Measurements from ENCODE around the gene RSRC2. TPM values are rescaled to one million over a fixed set of nuclear protein-coding genes. Genes with fewer than 3 reads are reported as not detected.
"Not testable (repeated sequence)": the region's sequence is repeated elsewhere in the genome, so short reads cannot be mapped to it uniquely, and the experiment has no call there.

Gene RSRC2, protein sequence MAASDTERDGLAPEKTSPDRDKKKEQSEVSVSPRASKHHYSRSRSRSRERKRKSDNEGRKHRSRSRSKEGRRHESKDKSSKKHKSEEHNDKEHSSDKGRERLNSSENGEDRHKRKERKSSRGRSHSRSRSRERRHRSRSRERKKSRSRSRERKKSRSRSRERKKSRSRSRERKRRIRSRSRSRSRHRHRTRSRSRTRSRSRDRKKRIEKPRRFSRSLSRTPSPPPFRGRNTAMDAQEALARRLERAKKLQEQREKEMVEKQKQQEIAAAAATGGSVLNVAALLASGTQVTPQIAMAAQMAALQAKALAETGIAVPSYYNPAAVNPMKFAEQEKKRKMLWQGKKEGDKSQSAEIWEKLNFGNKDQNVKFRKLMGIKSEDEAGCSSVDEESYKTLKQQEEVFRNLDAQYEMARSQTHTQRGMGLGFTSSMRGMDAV
- total RNA-seq, result 62.1 TPM
- 100 to 1,000 TPM; 100 to 124 (median 111) TPM for polyA plus RNA-seq (ENCODE audit: insufficient read depth in 1 of 8, insufficient read length in 8 of 8, low replicate concordance in 1 of 8)
- long read RNA-seq, donor 1, partial matches to known transcripts, result 0 of 5 reads
- long read RNA-seq, donor 1, other reads (novel, unspliced or antisense), result 0 of 5 reads
- long read RNA-seq, donor 2, result 0 reads
- long read RNA-seq, donor 3, transcript RSRC2-201 (10 exons, 3,520 nt), result major isoform, 5 of 25 reads
- long read RNA-seq, donor 3, partial matches to known transcripts, result 11 of 25 reads
- long read RNA-seq, donor 3, other reads (novel, unspliced or antisense), result 7 of 25 reads
- long read RNA-seq, donor 4, partial matches to known transcripts, result 5 of 7 reads
- long read RNA-seq, donor 4, other reads (novel, unspliced or antisense), result 0 of 7 reads
- long read RNA-seq, donor 5, transcript RSRC2-201 (10 exons, 3,520 nt), result major isoform, 5 of 61 reads
- long read RNA-seq, donor 5, partial matches to known transcripts, result 41 of 61 reads
- long read RNA-seq, donor 5, other reads (novel, unspliced or antisense), result 10 of 61 reads
- long read RNA-seq, donor 6, partial matches to known transcripts, result 34 of 40 reads
- long read RNA-seq, donor 6, other reads (novel, unspliced or antisense), result 0 of 40 reads
- long read RNA-seq, donor 7, partial matches to known transcripts, result 36 of 42 reads
- long read RNA-seq, donor 7, other reads (novel, unspliced or antisense), result 0 of 42 reads
- long read RNA-seq, donor 8, partial matches to known transcripts, result 41 of 47 reads
- long read RNA-seq, donor 8, other reads (novel, unspliced or antisense), result 0 of 47 reads
- long read RNA-seq, donor 9, partial matches to known transcripts, result 27 of 32 reads
- long read RNA-seq, donor 9, other reads (novel, unspliced or antisense), result 0 of 32 reads
- long read RNA-seq, donor 10, partial matches to known transcripts, result 41 of 45 reads
- long read RNA-seq, donor 10, other reads (novel, unspliced or antisense), result 0 of 45 reads
- long read RNA-seq, donor 11, partial matches to known transcripts, result 16 of 19 reads
- long read RNA-seq, donor 11, other reads (novel, unspliced or antisense), result 0 of 19 reads

DNA sequence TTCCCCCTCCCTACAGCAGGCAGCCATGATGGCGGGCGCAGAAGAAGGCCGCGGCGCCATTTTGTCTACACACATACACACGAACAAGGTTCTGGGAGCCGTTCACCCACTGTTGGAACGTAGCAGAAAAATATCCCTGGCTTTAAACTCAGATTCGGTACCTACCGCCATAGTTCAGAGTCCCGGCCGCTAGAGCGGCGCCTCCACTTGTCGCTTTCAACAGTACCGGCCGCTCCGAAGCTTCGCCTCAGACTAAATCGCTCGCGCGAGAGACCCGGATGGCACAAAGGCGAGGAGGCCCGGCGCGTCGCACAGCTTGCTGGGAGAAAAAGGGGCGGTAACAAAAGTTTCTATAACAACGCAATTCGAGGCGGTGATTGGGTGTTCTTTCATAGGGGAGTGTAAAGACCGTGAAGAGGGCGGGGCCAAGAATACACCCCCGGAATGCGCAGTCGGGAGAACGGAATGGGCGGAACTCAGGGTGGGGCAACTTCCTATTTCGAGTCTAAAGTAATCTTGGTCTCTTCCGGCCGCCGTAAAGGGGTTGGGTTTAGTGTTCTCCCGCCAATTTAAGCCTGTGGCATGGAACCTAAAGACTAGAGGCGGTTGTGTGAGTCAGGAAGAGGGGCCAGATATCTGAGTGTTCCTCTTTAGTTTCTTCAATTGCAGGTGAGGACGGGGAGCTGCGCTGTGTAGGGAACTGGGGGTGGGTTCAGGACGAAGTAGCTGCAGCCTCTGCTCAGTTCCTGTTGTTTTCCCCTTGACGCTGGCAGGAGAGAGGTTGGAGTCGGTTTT lies at the start of gene RSRC2, which contains the start of gene KNTC1:
RSRC2 (minus strand) TSS at position 254 of the 795 bp plus-strand sequence; CDS start at position 171, 83 bp downstream.
KNTC1 (plus strand) TSS at position 567 of the 795 bp plus-strand sequence. CDS start 2,815 bp downstream, outside the sequence.
- no peaks in the 10 kb centered on the region for H3K27me3 ChIP-seq (ENCODE audit: control insufficient read depth, insufficient read depth, low read length)
- H3K9me3 ChIP-seq (replicated peaks; ENCODE audit: control insufficient read depth, low read depth, low read length), result no peaks in the 10 kb centered on the region
- under 1% methylated on average over 51 of the region's 51 CpGs for WGBS (ENCODE audit: insufficient coverage)
- H3K4me3 ChIP-seq (ENCODE audit: low read length), result peak within 1 kb of the TSS; percentile 94
- H3K27ac ChIP-seq (ENCODE audit: low read length), result peak within 1 kb of the TSS; percentile 99
- H3K4me1 ChIP-seq (ENCODE audit: control insufficient read depth, insufficient read depth, low read length), result peaks cover 13% of the 10 kb centered on the region
- H3K36me3 ChIP-seq (ENCODE audit: control insufficient read depth, insufficient read depth, low read length), result peaks cover 9% of the 10 kb centered on the region
- peak; percentile 100 for DNase-seq

DNA sequence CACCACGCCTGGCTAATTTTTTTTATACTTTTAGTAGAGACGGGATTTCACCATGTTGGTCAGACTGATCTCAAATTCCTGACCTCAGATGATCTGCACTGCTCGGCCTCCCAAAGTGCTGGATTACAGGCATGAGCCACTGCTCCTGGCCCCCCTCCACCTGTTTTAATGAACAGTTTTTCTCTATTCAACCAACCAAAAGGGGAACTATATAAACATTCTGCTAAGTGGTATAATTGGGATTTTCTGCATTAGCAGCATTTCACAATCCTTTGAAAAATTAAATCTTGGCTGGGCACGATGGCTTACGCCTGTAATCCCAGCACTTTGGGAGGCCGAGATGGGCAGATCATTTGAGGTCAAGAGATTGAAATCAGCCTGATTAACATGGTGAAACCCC lies 45.1 kb upstream of the RSRC2 start:
- H3K4me3 ChIP-seq (ENCODE audit: low read length), result no peak overlapping the region
- no peak for DNase-seq
- no peaks in the 10 kb centered on the region for H3K9me3 ChIP-seq (replicated peaks; ENCODE audit: control insufficient read depth, low read depth, low read length)
- no peak overlapping the region for H3K27ac ChIP-seq (ENCODE audit: low read length)
- WGBS (ENCODE audit: insufficient coverage), result 96% methylated on average over 4 of the region's 6 CpGs
- peaks cover 35% of the 10 kb centered on the region for H3K36me3 ChIP-seq (ENCODE audit: control insufficient read depth, insufficient read depth, low read length)
- H3K4me1 ChIP-seq (ENCODE audit: control insufficient read depth, insufficient read depth, low read length), result no peaks in the 10 kb centered on the region
- H3K27me3 ChIP-seq (ENCODE audit: control insufficient read depth, insufficient read depth, low read length), result no peaks in the 10 kb centered on the region

DNA sequence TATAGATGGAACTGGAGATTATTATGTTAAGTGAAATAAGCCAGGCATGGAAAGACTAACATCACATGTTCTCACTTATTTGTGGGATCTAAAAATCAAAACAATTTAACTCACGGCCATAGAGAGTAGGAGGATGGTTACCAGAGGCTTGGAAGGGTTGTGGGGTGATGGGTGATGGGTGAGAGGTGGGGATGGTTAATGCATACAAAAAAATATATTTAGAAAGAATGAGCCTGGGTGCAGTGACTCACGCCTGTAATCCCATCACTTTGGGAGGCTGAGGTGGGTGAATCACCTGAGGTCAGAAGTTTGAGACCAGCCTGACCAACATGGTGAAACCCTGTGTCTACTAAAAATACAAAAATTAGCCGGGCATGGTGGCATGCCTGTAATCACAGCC lies 43.3 kb upstream of the RSRC2 start:
- 100% methylated on average over 1 of the region's 3 CpGs for WGBS (ENCODE audit: insufficient coverage)
- peaks cover 31% of the 10 kb centered on the region for H3K36me3 ChIP-seq (ENCODE audit: control insufficient read depth, insufficient read depth, low read length)
- not testable (repeated sequence) for DNase-seq; H3K27ac ChIP-seq (ENCODE audit: low read length); H3K4me1 ChIP-seq (ENCODE audit: control insufficient read depth, insufficient read depth, low read length); H3K27me3 ChIP-seq (ENCODE audit: control insufficient read depth, insufficient read depth, low read length); H3K9me3 ChIP-seq (replicated peaks; ENCODE audit: control insufficient read depth, low read depth, low read length); H3K4me3 ChIP-seq (ENCODE audit: low read length)

DNA sequence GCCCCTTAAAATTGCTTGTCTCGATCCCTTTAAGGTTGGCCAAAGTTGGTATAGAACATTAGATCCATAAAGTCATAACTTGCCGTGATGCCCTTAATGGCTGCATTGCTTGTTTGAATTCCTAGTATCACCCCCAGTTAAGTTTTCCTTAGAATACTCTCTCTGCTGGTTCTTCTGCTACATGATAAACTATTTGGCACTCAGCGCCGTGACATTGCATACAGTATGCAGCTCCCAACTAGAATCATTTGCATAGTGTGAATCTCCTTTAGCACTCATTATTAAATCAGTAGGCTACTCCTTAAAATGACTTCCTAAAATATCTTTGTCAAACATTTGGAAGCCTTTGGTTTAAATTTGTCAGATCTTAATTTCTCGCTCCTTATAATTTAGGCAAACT lies 42.6 kb upstream of the RSRC2 start:
- peaks cover 25% of the 10 kb centered on the region for H3K36me3 ChIP-seq (ENCODE audit: control insufficient read depth, insufficient read depth, low read length)

DNA sequence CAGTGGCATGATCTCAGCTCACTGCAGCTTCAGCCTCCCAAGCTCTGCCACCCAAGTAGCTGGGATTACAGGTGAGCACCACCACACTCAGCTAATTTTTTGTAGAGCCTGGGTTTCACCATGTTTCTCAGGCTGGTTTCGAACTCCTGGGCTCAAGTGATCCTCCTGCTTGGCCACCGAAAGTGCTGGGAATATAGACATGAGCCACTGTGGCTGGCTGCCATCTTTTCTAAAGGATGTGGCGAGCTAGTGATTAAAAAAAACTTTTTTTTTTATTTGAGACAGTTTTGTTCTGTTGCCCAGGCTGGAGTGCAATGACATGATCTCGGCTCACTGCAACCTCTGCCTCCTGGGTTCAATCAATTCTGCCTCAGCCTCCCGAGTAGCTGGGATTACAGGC lies 40.1 kb upstream of the RSRC2 start:
- not testable (repeated sequence) for H3K27me3 ChIP-seq (ENCODE audit: control insufficient read depth, insufficient read depth, low read length); DNase-seq; H3K9me3 ChIP-seq (replicated peaks; ENCODE audit: control insufficient read depth, low read depth, low read length); H3K27ac ChIP-seq (ENCODE audit: low read length); H3K4me1 ChIP-seq (ENCODE audit: control insufficient read depth, insufficient read depth, low read length); H3K4me3 ChIP-seq (ENCODE audit: low read length)
- peaks cover 20% of the 10 kb centered on the region for H3K36me3 ChIP-seq (ENCODE audit: control insufficient read depth, insufficient read depth, low read length)
- 96% methylated on average over 4 of the region's 5 CpGs for WGBS (ENCODE audit: insufficient coverage)

More for the DNA sequence above, 42.6 kb upstream of the RSRC2 start:
- 94% methylated on average over 5 of the region's 5 CpGs for WGBS (ENCODE audit: insufficient coverage)
- H3K4me3 ChIP-seq (ENCODE audit: low read length), result no peak overlapping the region
- H3K4me1 ChIP-seq (ENCODE audit: control insufficient read depth, insufficient read depth, low read length), result no peaks in the 10 kb centered on the region
- no peak overlapping the region for H3K27ac ChIP-seq (ENCODE audit: low read length)
- H3K9me3 ChIP-seq (replicated peaks; ENCODE audit: control insufficient read depth, low read depth, low read length), result no peaks in the 10 kb centered on the region
- DNase-seq, result no peak
- no peaks in the 10 kb centered on the region for H3K27me3 ChIP-seq (ENCODE audit: control insufficient read depth, insufficient read depth, low read length)

DNA sequence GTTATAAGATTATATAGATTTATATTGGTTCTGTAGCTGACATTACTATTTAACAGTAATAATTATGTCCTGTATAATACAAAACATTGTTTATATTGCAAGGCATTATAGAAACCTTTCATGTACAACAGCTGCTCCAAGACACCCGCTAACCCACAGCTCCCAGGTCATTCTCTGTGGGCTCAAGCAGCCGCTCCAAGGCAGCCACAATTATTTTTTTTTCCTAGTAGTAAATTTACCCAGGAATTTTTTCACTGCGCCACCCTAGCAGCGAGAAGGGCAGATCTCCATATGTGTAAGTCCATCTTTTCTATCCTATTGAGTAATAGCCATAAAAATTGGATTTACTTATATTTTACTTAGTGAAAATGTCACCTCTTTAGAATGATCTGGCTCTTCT lies 36.6 kb upstream of the RSRC2 start:
- H3K36me3 ChIP-seq (ENCODE audit: control insufficient read depth, insufficient read depth, low read length), result peaks cover 30% of the 10 kb centered on the region
- no peaks in the 10 kb centered on the region for H3K4me1 ChIP-seq (ENCODE audit: control insufficient read depth, insufficient read depth, low read length)
- H3K4me3 ChIP-seq (ENCODE audit: low read length), result no peak overlapping the region
- DNase-seq, result no peak
- WGBS (ENCODE audit: insufficient coverage), result 80% methylated on average over 1 of the region's 4 CpGs
- no peaks in the 10 kb centered on the region for H3K27me3 ChIP-seq (ENCODE audit: control insufficient read depth, insufficient read depth, low read length)
- no peaks in the 10 kb centered on the region for H3K9me3 ChIP-seq (replicated peaks; ENCODE audit: control insufficient read depth, low read depth, low read length)
- no peak overlapping the region for H3K27ac ChIP-seq (ENCODE audit: low read length)

DNA sequence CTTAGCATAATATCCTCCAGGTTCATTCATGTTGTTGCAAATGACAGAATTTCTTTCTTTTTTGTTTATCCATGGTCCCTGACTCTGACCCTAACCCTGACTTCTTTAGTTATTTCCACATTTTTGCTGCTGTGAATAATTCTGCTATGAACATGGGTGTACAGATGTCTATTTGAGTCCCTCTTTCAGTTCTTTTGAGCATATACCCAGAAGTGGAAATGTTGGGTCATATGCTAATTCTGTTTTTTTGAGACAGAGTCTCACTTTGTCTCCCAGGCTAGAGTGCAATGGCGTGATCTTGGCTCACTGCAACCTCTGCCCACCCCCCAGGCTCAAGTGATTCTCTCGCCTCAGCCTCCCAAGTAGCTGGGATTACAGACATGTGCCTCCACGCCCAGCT lies 33.4 kb upstream of the RSRC2 start:
- DNase-seq, result no peak
- no CpG with 5 or more reads among the region's 3 CpGs for WGBS (ENCODE audit: insufficient coverage)
- peaks cover 30% of the 10 kb centered on the region for H3K36me3 ChIP-seq (ENCODE audit: control insufficient read depth, insufficient read depth, low read length)

DNA sequence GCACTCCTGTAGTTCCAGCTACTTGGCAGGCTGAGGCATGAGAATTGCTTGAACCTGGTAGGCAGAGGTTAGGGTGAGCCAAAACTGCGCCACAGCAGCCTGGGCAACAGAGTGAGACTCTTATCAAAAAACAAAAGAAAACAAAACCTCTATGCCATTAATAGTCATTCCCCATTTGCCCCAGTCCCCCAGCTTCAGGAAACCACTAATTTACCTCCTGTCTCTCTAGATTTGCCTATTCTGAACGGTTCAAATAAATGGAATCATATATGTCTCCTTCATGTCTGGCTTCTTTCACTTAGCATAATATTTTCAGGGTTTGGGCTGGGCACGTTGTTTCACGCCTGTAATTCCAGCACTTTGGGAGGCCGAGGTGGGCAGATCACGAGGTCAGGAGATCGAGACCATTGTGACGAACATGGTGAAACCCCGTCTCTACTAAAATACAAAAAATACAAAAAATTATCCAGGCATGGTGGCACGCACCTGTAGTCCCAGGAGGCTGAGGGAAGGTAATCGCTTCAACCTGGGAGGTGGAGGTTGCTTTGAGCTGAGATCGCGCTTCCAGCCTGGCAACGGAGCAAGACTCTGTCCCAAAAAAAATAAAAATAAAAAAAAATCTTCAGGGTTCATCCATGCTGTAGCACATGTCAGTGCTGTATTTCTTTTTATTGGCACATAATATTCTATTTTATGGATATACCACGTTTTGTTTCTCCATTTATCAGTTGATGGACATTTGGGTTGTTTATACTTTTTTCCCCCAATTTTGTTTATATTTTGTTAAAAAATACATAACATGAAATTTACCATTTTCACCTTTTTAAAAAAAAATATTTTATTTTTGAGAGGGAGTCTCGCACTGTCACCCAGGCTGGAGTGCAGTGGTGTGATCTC lies 32.3 kb upstream of the RSRC2 start:
- no peak overlapping the region for H3K27ac ChIP-seq (ENCODE audit: low read length)
- no peaks in the 10 kb centered on the region for H3K4me1 ChIP-seq (ENCODE audit: control insufficient read depth, insufficient read depth, low read length)
- 100% methylated on average over 5 of the region's 16 CpGs for WGBS (ENCODE audit: insufficient coverage)
- DNase-seq, result no peak
- H3K9me3 ChIP-seq (replicated peaks; ENCODE audit: control insufficient read depth, low read depth, low read length), result no peaks in the 10 kb centered on the region
- no peak overlapping the region for H3K4me3 ChIP-seq (ENCODE audit: low read length)
- no peaks in the 10 kb centered on the region for H3K27me3 ChIP-seq (ENCODE audit: control insufficient read depth, insufficient read depth, low read length)
- H3K36me3 ChIP-seq (ENCODE audit: control insufficient read depth, insufficient read depth, low read length), result peaks cover 35% of the 10 kb centered on the region

More for the DNA sequence above, 33.4 kb upstream of the RSRC2 start:
- Histone ChIP-seq H3K4me3 (ENCODE audit: low read length) (no peak overlapping the region), H3K4me1 (ENCODE audit: control insufficient read depth, insufficient read depth, low read length) (no peaks in the 10 kb centered on the region), H3K27me3 (ENCODE audit: control insufficient read depth, insufficient read depth, low read length) (no peaks in the 10 kb centered on the region), H3K27ac (ENCODE audit: low read length) (no peak overlapping the region), H3K9me3 (replicated peaks; ENCODE audit: control insufficient read depth, low read depth, low read length) (no peaks in the 10 kb centered on the region)

Measured in muscle of leg (tissue), 16 donors.